Pulmonary artery endothelial cell (primary cell): ENCODE measurements around the gene CDH4. TPM values are rescaled to one million over a fixed set of nuclear protein-coding genes. Genes with fewer than 3 reads are reported as not detected.

Experiments
- DNase-seq: peaks from one replicate; pipeline ENCODE4 v3.0.0-alpha.2; 2011; ENCODE audit warnings: low read depth, low spot score
- total RNA-seq: library from RNA; depleted of rRNA; stranded (reverse); fragments of >200 nt; gene quantifications from 2 replicates; pipeline ENCODE4 v1.2.3, GENCODE V29; 2014

CDH4 gene
- total RNA-seq, 1 donor from 2014 or later, result 7.5 TPM

DNA sequence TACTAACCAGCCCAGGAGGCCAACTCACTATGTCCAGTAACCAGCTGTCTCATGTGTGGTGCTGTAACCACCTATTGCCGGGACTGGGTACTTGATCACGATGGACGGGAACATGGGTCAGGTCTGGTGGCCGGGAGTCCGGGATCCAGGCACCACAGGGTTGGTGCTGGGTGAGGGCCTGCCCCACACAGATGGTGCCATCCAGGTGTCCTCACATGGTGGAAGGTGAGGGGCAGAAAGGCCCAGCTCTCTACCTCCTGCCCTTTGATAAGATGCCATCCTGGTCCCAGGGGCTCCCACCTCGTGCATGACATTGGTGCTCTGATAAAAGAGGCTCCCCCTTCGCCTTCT lies 697.3 kb downstream of the CDH4 start:
- DNase-seq, result no peak

DNA sequence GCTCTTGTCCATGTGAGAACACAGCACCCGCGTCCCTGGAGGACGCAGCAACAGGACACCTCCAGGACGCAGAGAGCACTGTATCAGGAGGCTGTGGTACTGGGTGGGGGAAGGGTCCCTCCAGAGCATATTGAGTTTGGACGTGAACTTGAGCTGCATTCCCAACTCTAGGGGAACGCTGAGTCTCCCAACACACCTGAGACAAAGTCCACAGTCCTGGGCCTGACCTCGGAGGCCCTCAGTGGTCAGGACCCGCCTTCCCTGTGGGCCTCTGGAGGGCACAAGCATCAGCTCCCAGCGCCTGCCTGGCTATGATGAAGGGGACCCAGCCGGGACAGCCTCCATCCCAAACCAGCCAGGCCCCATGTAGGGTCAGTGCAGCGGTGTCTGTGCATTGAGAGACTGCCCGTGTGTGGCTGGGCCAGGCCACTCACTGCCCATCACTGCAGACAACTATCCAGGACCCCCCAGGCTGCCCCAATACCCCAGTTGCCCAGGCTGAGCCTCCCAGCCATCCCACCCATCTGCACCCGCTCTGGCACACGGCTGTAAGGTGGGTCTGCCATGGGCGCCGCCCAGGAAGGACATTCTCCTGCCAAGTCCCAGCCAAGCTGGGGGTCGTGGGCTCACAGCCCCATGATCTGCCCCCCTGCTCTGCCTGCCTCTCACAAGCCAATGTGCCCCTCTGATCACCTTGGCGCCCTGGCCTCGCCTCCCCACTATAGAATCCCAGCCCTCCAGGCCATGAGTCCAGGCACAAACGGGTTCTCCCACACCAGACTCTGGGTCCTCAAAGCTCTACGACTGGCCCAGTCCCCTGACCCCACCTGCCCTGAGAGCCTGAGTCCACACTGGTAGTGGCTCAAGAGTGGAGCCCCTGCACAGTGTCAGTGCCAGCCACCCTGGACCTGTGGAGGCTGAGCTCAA lies 697.9 kb downstream of the CDH4 start:
- no peak for DNase-seq

DNA sequence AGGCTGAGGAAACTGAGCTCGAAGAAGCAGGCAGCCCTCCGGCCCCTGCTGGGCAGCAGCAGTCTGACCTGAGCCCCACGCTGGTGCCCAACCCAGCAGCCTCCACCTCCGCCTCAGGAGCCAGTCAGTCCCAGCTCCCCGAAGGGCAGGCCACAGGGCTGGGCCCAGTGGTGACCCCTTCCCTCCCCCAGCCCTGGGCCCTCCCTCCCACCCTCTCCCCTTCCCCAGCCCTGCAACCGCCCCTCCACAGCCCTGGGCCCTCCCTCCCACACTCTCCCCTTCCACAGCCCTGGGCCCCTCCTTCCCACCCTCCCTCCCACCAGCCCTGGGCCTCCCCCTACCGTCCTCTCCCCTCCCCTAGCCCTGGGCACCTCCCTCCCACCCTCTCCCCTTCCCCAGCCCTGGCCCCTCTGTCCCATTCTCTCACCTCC lies 698.6 kb downstream of the CDH4 start:
- DNase-seq, result no peak

DNA sequence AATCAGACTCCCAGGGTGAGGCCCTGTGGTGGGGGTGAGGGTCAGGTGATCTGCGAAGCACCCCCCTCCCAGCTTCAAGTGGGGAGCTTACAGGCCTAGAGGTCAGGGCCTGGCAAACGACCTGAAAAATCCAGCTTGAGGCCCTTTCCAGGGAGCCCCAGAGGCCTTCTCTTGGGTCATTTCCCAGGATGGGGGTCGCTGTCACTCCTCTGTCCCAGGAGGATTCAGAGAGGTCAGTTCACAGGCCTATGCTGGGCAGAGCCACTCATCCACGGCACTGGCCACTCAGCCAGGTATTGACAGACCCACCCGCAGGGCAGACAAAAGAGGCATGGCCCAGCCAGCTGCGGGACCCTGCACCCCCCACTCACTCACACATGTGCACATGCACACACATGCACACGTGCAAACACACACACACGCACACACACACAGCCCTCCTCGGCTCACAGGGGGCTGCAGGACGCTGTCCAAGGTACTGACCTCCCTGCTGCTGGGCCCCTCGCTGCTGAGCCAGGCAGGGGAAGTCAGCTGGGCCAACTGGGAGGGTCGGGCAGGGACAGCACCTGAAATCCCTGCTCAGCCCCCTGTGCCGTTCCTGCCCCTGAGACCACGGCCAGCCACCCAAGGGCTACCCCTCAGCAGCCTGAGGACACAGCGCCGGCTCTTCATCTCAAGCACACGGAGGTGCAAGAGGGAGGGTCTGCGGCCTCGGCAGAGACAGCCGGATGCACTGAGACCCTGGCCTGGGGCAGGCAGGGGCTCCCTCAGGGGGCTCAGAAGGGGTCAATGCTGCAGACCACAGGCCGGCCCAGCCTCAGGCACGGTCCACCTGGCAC lies 699.9 kb downstream of the CDH4 start:
- no peak for DNase-seq

GRCh38 chr20:61953037-61954021 lies 701.3 kb downstream of the CDH4 start:
- no peak for DNase-seq

DNA sequence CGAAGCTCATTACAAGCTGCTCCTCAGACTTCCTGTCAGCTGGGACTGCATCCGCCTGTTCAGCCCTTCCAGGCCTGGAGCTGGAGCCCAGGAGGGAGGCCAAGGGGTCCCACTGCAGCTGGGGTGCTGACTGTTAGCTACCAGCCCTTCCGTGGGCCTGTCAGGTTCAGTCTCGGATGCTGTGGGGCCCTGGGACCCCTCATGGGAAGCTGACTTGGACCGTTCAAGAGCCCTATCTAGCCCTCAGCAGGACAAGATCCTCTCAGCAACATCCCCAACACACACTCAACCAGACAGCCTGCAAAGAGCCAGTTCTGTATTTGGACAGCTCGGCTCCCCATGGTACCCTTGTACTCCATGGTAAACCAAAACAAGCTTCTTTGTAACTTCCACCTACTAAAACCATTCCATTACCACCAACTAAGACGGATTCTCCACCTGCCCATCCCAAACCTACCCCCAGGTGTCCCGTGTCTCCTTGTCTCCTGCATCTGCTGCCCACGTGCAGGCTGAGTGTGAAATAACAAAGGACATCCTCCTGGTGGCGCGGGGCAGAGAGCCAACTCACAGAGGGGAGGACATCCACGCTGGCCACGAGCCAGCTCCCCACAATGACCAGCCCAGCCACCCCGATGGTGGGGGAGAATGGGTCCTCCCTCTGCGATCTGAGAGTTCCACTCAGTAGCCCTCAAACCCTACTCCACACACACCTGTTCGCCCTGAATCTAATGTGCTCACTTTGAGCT lies 702.4 kb downstream of the CDH4 start:
- DNase-seq, result no peak

GRCh38 chr20:61955668-61956395 lies 703.8 kb downstream of the CDH4 start:
- no peak for DNase-seq

- DNase-seq, result no peak
These were observed 704.6 kb downstream of the CDH4 start for GRCh38 chr20:61956396-61957342.

DNA sequence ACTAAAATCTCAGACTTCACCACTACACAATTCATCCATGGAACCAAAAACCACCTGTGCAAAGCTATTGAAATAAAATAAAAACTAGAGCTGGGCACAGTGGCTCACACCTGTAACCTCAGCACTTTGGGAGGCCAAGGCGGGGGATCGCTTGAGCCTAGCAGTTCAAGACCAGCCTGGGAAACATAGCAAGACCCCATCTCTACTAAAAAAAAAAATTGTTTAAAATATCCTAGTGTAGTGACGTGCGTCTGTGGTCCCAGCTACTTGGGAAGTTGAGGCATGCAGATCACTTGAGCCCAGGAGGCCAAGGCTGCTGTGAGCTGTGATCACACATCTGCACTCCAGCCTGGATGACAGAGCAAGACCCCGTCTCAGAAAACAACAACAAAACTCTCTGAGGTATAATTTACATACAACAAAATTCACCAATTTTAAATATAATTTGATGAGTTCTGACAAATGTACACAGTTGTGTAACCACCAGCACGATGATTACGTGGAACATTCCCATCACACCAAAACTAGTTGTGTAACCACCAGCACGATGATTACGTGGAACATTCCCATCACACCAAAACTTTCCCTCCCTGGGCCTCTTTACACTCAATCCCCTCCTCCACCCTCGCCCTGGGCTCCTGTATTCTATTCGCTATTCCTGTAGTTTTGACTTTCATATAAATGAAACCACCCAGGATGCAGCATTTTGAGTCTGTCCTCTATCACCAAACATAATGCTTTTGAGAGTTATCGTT lies 706.1 kb downstream of the CDH4 start:
- DNase-seq, result no peak

- DNase-seq, result no peak
These were observed 707.0 kb downstream of the CDH4 start for GRCh38 chr20:61958773-61959700.

DNA sequence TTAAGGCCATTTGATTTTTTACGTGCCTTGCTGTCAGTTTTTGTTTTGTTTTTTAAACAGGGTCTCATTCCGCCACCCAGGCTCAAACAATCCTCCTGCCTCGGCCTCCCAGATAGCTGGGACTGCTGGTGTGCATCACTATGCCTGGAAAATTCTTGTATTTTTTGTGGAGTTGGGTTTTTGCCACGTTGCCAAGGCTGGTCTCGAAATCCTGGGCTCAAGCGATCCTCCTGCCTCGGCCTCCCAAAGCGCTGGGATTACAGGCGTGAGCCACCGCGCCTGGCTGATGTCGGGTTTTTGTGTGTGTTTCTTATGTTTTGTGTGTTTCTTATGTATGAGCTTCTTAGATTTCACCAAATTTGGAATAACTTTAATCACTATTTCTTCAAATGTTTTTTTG lies 708.8 kb downstream of the CDH4 start:
- DNase-seq, result no peak

DNA sequence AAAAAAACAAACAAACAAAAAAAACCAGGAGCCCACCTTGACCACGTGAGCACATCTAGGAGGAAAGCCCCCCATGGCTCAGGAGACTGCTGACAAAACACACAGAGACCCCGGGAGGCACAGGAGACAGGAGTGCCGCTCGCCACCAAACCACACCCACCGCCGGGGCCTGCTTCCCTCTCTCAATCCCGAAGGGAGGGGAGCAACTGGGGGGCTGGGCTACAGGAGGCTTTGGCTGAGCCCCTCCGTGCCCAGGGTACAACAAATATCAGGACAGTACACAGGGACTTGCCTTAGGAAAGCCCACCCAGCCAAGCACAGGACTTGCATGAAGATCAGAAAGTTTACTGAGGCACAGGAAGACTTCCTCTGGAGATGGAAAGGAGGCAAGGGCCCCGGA lies 711.1 kb downstream of the CDH4 start:
- no peak for DNase-seq

DNA sequence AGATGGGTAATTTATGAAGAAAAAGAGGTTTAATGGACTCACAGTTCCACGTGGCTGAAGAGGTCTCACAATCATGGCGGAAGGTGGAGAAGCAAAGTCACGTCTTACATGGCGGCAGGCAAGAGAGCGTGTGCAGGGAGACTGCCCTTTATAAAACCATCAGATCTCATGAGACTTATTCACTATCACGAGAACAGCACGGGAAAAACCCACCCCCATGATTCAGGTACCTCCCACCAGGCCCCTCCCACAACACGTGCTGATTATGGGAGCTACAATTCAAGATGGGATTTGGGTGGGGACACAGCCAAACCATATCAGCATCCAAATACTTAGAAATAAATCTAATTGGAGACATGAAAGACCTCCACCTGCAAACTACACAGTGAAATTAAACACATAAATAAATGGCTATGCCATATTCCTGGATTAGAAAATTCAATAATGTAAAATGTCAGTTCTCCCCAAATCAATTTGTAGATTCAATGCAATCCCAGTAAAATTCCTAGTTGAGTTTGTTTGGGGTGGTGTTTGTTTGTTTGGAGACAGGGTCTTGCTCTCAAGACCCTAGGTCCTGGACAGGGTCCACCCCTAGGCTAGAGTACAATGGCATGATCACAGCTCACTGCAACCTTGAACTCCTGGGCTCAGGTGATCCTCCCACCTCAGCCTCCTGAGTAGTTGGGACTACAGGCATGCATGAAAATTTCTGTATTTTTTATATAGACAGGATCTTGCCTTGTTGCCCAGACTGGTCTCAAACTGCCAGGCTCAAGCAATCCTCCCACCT lies 712.0 kb downstream of the CDH4 start:
- DNase-seq, result no peak

- no peak for DNase-seq
These were observed 712.9 kb downstream of the CDH4 start for GRCh38 chr20:61964675-61965605.
